RPMI8226 (cell line): Measurements from ENCODE around the gene TLR1.
"Not testable (repeated sequence)": the region's sequence is repeated elsewhere in the genome, so short reads cannot be mapped to it uniquely, and the experiment has no call there.

Experiments used
- DNase-seq: peaks from one replicate; pipeline ENCODE4 v3.0.0-alpha.2; 2015

TLR1 gene

DNA sequence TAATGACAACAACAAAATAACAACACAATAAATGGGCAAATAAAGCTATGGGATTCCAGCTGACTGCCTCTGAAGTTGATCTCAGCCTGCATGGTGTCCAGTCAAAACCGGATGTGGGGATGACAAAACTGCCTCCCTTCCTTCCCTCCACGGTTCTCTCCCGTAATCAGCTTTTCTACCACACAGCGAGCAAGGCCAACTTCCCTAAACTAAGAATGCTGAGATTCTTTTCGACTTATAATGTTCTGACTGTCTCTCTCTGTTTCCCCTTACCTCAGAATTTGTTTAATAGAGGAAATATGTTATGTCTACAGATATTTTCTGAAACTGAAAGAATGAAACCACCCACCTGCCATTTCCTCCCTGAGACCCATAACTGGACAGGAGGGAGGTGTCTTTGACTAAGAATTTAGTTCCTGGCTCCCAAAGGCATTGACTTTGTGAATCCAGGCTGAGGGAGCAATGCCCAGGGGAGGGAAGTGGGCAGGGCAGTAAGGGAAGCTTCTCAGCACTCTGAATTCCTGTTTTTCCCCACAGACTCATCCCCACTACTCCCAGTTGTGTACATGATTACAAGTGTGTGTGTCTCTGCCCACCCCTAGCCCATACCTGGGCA, 1.0 kb upstream of the TLR1 start:
- DNase-seq = peak; percentile 71

DNA sequence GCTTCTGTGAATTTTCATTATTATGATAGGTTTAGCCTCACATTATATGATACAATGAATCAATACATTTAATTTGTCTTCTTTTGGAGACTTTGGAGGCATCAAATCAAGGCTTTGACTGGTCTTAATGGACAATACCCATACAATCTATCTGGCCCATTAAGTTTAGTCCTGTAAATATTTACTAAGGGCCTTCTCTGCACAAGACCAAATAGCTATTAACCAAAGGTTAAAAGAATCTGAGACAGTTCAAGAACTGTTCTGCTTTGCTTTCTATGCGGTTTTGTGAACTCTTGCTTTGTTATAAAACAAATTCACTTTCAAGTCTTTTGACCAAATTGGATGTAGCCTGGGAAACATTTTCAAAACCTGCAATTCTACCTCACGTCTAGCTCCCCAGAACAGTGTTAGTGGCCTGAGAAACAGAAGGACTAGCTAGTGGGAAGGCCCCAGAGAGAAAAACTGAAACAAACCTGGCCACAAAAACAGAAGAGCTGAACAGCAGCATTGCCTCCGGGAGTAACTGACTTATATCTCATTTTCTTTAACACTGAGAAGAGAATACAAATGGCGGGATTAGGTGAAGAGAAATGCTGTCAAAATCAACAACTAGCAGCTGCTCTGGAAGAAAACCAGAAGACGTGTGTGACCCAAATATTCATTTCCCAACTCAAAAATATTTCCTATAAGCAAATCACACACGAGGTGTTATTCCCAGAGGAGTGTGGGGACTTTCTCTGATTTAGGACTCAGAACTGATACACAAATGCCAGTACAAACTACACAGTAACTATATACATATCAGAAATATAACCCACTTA, 548 bp downstream of the TLR1 start:
- peak; percentile 37 for DNase-seq

DNA sequence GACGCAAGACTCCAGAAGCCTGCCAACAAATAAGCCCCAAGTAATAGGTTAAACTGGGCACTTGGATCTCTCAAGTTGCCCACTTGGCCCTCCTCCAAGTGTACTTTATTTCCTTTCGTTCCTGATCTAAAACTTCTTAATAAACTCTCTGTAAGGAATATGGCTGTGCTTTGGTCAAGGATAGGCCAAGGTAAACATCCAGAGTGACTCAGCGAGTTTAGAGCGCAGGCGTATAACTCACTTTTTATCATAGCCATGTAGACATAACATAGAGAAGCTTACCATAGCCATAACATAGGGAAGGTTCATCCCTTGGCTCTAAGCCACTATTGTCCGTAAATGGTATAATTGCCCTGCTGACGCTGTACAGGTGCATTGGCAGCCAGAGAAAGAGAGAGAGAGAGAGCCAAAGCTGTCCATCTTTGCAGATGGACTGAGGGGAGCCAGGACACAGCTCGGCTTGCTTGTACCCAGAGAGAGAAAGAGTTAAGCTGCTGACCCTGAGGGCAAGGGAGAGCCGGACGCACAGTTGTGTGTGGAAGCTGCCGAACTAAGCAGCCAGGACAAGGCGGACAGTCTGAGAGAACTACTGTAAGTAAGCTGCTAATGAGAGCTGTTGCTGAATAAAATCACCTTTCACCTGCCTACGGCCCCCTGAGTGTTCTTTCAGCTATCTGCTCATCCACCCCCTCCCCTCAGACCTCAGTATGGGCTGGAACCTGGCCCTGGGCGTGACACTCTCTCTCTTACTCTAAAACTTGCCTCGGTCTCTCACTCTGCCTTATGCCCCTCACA, 1.8 kb downstream of the TLR1 start:
- DNase-seq = no peak

DNA sequence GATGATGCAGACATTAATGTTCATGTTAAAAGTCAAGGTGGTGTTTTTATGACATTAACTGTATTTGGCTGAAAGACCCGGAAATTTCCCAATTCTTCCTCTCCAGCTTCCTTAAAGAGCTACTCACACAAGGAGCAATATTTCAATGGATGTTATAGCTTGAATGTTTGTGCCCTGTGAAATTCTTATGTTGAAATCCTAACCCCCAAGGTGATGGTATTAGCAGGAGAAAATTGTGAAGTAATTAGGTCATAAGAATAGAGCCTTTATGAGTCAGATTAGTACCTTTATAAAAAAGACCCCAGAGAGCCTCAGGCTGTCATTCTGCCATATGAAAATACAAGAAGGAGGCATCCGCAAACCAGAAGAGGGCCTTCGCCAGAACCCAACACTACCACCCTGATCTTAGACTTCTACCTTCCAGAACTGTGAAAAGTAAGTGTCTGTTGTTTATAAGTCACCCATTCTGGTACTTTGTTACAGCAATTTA, 3.6 kb downstream of the TLR1 start:
- no peak for DNase-seq

DNA sequence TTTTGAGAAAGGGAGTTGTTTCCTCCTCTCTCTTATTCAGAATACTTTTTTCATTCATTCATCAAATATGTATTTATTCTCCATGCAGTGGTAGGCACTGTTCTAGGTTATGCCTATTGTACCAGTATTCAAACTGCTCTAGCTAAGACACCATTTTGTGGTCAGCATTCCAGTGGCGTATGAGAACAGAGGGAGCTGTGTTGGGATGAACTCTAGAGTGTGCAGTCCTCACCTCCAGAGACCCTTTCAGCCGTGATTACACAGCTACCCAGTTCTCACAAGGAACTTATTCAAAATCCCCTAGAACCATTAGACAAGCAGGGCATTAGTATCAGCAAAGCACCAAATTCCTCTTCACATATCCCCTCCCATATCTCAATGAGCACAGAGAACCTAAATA, 4.2 kb downstream of the TLR1 start:
- no peak for DNase-seq

DNA sequence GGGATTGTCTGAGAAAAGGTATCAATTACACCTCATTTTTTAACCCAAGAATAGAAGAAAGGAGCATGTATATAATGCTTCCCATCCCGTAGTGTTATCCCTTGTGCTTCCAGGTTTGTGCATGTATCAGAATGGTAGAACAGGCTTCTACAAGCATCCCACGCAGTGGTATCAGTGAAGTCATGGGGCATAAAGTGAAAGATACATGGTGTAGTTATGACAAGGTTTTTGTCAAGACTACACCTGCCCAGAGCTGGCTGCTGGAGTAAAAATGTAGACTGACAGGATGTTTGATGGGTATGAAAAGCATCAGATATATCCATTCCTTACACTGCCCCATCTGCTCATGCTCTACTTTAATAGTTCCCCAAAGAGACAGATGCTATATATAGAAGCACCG, 9.5 kb downstream of the TLR1 start:
- no peak for DNase-seq

DNA sequence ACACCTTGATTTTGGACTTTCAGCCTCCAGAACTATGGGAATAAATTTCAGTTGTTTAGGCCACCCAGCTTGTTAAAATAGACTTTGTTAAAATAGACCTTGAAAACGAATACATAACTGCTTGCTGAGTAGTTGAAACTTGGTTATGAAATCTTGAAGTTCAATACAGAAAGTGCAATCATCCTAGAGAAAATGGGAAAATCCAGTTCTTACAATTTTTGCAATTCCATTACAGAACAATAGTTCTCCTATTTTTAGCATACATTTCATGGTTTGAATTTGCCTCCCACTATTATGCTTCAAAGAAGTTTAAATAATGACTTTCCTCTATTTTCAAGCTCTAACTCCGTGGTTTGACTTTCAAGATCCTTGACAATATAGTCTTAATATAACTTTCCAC, 10.5 kb downstream of the TLR1 start:
- no peak for DNase-seq

DNA sequence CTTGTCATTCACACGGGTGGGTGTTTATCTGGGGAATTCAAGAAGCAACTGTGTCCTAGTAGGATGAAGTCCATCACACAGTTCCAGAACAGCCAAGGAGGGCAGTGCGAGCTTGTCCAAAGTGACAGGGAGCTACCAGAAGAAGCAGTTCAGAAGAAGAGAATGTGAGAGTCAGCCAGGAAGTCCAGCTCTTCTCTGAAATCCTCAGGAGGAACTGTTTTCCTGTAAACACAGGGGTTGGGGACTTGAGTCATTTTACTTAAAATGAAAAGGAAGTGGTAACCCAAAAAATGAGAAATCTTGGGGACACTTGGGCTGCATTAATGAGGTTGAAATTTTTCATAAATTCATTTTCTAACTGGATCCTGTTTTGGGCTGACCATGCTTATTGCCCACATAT, 13.6 kb downstream of the TLR1 start:
- DNase-seq = no peak

DNA sequence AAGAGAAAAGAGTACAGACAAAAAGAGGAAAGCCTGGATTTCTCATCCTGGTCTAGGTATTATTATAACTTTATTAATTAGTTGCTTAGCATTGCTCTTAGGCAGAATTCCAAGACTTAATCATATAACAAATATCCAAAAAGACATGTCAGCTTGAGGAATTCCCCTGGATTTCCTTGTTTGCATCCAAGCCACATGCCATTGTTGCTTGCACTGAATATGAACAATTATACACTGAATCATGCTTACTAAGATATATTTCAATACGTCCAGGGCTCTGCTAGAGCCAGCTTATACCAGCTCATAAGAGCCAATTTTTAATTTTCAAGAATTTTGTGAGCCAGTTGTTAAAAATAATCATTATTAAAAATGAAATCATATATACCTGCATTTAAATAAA, 16.3 kb downstream of the TLR1 start:
- no peak for DNase-seq

DNA sequence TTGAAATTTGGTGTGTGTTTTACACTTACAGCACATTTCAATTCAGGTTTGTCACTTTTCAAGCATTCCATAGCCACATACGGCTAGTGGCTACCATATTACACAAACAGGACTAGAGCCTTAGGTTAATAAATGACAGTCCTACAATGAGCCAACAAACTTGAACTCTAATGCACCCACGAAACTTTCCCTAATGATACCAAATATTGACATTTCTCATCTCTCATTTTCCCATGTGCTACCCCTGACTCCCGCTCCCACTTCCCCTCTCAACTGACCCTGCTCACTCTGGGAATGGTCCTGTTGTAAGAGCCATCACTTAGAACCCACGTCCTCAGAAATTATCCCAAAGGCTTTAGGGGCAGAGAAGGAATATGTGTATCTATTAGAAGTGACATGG, 16.9 kb downstream of the TLR1 start:
- DNase-seq = no peak

DNA sequence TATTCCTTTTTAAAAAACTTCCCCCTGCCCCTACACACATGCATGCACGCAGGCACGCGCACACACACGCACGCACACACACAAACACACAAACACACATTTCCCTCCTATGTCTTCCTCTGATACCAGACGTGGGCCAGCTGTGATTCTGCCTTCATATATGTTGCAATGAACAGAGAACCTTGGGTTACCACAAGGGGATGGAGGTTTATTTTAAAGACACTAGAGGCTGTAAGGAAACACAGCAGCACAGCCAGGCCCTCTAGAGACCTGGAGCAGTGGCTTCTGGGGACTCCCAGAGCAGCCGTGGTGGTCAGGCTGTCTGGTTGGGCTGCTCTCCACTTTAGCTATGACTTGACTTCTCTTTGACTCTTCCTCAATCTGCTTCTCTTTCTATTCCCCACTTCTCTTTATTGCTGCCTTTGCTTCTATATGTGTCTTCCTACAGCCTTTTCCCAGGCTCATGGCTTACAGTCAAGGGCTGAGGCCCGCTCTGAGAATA, 18.6 kb downstream of the TLR1 start:
- DNase-seq = no peak

DNA sequence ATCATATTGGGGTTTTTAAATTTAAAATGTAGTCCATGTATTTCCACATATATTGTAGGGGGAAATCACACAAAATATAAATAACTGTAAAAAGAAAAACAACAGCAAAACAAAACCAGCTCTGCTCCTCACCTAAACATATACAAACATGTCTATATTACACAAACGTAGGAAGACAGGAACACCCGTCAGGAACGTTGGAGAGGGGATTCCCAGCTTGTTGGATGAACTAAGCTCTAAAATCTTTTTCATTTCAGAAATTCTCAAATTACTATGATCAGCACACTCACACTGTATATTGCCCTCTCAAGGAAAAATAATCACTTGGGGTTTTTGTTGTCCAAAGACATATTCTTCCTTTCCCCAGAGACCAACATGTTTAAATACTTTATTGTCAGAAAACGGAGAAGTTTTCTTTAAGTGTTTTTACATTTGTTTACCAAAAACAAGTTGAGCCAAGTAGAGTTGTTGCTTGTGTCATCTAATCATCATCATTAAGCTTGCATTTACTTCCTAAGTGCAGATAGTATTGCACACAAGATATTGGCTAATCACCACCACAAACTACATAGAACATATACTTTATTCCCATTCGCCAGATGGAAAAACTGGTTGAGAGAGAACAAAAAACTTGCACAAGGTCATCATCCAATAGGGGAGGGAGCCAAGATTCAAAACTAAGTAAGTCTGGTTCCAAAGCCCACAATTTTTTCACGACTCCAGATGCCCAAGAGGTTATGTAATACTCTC, 19.4 kb downstream of the TLR1 start:
- no peak for DNase-seq

DNA sequence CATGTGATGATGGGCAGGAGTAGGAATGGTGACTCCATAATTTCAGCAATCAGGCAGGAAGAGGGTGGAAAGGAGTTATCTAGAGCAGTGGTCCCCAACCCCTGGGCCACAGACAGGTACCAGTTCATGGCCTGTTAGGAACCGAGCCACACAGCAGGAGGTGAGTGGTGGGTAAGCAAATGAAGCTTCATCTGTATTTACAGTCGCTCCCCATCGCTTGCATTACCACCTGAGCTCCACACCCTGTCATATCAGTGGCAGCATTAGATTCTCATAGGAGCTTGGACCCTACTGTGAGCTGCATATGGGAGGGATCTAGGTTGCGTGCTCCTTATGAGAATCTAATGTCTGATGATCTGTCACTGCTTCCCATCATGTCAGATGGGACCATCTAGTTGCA, 20.4 kb downstream of the TLR1 start:
- no peak for DNase-seq

DNA sequence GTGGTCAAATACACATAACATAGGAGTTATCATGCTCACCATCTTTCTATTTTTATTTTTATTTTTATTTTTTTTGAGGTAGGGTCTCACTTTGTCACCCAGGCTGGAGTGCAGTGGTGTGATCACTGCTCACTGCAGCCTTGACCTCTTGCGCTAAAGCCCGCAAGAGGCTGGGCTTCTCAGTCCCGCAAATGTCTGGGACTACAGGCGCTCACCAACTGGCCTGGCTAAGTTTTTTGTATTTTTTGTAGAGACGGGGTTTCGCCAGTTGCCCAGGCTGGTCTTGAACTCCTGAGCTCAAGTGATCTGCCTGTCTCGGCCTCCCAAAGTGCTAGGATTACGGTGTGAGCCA, 21.5 kb downstream of the TLR1 start:
- DNase-seq = no peak

DNA sequence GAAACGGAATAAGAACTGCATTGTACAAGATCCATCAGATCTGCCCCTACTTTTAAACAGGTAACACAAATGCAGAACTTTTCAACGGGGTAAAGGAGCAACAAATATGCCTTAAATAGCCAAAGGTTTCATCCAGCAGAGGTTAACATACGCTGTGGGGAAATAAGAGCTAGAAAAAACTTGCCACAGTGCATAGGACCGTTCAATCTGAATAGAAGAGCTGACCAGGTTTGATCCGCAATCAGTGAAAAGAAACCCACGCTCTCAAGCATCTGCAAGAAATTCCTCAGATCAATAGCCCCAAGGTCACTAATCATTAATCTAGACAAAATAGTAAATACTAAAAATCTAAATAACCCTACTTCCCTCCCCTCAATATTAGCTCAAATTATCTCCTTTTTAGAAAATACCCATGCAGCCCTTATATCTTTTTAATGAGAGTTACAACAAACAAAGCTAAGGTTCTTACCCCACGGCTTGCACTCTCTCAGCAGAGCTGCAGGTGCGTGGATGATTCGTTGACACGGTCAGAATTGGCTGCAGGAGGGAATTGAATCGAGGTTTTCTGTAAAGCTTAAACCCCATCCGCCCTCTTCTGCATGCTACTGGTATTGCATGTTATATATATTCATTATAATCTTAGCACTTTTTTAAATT, 22.0 kb downstream of the TLR1 start, which contains the start of gene TLR10:
Gene TLR10 (minus strand): TSS at position 539 of the 657 bp plus-strand sequence. CDS start 7,400 bp downstream, outside the sequence.
- peak; percentile 61 for DNase-seq

DNA sequence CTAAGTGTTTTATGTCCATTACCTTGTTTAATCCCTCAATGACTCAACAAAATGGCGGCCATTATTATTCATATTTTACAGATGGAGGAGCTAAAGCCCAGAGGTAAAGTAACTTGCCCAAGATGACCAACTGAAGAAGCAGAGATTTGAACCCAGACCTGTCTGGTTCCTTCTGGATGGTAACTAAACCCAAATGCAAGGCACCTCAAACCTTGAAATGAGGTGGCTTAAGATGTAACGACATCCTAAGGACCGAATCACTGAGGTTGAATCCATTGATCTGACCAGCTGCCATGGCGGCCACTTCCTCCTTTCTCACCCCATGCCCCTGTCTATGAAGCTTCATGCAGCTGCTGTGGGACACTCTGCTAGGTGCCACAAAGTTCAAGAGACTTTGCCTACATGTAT, 22.7 kb downstream of the TLR1 start:
- DNase-seq = no peak

DNA sequence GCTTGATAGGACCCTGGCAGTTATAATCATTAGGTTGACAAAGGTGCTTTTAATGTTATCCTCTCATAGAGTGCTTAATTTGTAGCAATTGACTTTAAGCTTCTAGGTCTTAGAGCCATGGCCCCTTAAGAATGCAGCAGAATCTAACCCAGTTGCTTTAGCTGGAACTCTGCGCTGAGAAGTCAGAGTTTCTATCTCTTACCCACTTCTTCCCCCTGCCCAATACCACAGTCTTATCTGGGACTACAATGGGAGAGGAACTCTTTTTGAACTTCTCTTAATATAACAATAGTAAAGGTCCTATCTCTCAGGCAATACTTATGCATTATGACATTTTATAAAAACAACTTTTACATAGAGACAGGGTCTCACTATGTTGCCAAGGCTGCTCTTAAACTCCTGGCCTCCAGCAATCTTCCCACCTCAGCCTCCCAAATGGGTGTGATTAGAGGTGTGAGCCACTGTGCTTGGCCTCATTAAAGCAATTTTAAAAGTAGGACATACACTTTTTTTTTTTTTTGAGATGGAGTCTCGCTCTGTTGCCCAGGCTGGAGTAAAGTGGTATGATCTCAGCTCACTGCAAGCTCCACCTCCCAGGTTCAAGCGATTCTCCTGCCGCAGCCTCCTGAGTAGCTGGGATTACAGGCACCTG, 23.6 kb downstream of the TLR1 start:
- DNase-seq = no peak

DNA sequence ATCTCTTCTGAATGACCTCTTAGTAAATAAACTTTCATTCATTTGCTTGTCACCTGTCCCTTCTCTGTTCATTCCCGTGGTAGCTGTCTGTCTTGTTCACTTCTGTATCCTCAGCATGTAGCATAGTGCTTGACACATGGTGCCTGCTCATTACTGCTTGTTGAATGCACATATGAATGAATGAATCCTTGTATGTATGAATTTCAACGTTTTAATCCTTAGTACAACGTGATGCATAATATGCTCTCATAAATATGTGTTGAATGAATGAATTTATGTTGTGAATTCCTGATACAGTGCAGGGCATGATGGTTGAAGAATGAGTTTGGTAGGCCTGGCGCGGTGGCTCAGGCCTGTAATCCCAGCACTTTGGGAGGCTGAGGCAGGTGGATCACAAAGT, 24.8 kb downstream of the TLR1 start:
- no peak for DNase-seq

DNA sequence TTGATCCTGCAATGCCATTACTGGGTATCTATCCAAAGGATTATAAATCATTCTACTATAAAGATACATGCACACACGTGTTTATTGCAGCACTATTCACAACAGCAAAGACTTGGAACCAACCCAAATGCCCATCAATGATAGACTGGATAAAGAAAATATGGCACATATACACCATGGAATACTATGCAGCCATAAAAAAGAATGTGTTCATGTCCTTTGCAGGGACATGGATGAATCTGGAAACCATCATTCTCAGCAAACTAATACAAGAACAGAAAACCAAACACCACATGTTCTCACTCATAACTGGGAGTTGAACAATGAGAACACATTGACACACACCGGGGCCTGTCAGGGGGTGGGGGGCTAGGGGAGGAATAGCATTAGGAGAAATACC, 26.7 kb downstream of the TLR1 start:
- DNase-seq = not testable (repeated sequence)

DNA sequence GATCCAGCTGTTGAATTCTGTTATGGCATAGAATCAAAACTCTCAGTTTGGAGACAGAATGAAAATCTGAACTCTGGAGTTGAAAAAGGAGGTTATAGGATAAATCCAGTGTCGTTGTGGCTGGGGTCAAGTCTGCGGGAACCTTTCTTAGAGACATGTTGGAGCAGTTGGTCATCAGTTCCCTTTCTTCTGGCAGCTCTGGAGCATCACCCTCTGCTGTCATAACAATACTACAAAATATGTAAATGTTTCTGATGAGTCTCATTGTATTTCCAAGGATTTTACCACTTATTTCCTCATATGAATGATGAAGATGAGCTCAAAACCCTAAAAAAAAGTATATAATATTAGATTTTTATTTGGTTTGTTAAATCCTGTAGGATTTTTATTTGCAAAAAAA, 29.3 kb downstream of the TLR1 start:
- DNase-seq = no peak

DNA sequence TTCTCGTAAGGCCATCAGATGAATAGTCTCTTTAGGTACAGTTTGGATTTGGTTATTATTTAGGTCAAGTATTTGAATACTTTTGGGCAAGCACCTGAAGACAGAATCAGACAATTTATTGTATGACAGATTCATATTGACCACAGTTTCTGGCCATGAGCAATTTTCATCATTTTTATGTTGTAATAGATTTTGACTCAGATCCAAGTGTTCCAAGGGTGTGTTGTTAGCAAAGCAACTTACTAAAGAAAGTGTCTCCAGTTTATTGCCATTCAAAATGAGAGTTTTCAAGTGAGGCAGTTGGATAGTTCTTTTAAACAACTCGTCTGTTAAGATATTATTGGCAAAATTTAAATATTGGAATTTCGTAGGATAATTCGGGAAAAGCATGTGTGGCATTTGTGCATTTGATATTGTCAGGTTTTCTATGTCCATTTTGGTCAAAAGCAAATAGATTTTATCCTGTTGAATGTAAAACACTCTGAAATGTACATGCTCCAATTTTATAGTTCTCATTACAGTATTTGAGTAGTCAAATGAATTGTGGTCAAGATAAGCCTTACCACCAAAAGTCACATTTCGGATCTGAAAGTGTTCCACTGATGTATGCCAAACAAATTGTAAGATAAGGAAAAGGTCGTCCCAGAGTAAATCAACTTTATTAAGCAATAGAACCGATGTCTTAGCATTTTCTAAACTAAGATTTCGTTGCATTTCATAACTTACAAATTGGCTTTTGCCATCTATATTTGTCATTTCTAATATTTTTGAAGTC, 30.2 kb downstream of the TLR1 start:
- DNase-seq = no peak
